H1 (cell line): ENCODE measurements around the gene PITRM1. TPM values are rescaled to one million over a fixed set of nuclear protein-coding genes. Genes with fewer than 3 reads are reported as not detected.

ENCODE experiments used
- CTCF ChIA-PET: fragments of 300-600 bp; sonication (Branson Sonifier 250); formaldehyde crosslinking; loops from one replicate; lab custom pipeline; 2021; ENCODE audit not compliant: partially characterized antibody; lab: Charles Lee
- POLR2A ChIA-PET: fragments of 300-600 bp; sonication (Branson Sonifier 250); formaldehyde crosslinking; loops from one replicate; lab custom pipeline; 2021; ENCODE audit warnings: inconsistent platforms; ENCODE audit not compliant: partially characterized antibody; lab: Charles Lee
- DNase-seq, 2 experiments: peaks; one replicate each; pipeline versions ENCODE4 v3.0.0 to v3.0.0-alpha.2; 2010 to 2022; ENCODE audit warnings: low spot score in 2 of 2, low read depth in 1 of 2, mixed read lengths in 1 of 2
- FAIRE-seq: peaks from 2 replicates; lab custom pipeline; 2011; peaks lifted over from hg19 to GRCh38; lab: Jason Lieb, UNC
- H2AFZ ChIP-seq: 2 replicates; pipeline ENCODE4 v1.8.1; 2012; ENCODE audit warnings: low read length, inconsistent platforms
- H2AK5ac ChIP-seq: 2 replicates; pipeline ENCODE4 v1.6.1; 2013; ENCODE audit warnings: low read depth, low read length
- H2BK120ac ChIP-seq: replicated peaks from 2 replicates; pipeline ENCODE3; 2013; ENCODE audit warnings: low read depth, low read length, inconsistent platforms
- H2BK12ac ChIP-seq: 2 replicates; pipeline ENCODE4 v1.6.1; 2013; ENCODE audit warnings: low read depth, low read length
- H2BK15ac ChIP-seq: 2 replicates; pipeline ENCODE4 v1.6.1; 2013; ENCODE audit warnings: low read length
- H2BK20ac ChIP-seq: 2 replicates; pipeline ENCODE4 v1.6.1; 2013; ENCODE audit warnings: low read length
- H2BK5ac ChIP-seq: 2 replicates; pipeline ENCODE4 v1.6.1; 2013; ENCODE audit warnings: low read depth, low read length
- H3K14ac ChIP-seq: 2 replicates; pipeline ENCODE4 v1.6.1; 2013; ENCODE audit warnings: inconsistent platforms; ENCODE audit not compliant: insufficient read length
- H3K18ac ChIP-seq: 2 replicates; pipeline ENCODE4 v1.6.1; 2013; ENCODE audit warnings: low read length; ENCODE audit errors: extremely low read depth
- H3K23ac ChIP-seq: 2 replicates; pipeline ENCODE4 v1.6.1; 2013; ENCODE audit warnings: inconsistent platforms; ENCODE audit not compliant: insufficient read length
- H3K23me2 ChIP-seq: 2 replicates; pipeline ENCODE4 v1.6.1; 2013; ENCODE audit warnings: low read depth, low read length
- H3K27ac ChIP-seq: 2 replicates; pipeline ENCODE4 v1.6.1; 2011; ENCODE audit warnings: low read depth, low read length, inconsistent platforms
- H3K27me3 ChIP-seq, 4 experiments: replicated peaks in 1 of 4; 1 replicate in 1 of 4; 2 replicates in 3 of 4; pipeline versions ENCODE4 v1.6.1 to v1.8.1; 2011 to 2013; ENCODE audit warnings: low read length in 3 of 4, mild to moderate bottlenecking in 3 of 4, inconsistent platforms in 2 of 4, mixed read lengths in 2 of 4, moderate library complexity in 1 of 4; ENCODE audit not compliant: control insufficient read depth in 3 of 4, insufficient read depth in 3 of 4; ENCODE audit errors: extremely low read depth in 1 of 4
- H3K36me3 ChIP-seq, 4 experiments: 2 replicates each; pipeline versions ENCODE4 v1.6.1 to v1.8.1; 2011 to 2013; ENCODE audit warnings: mild to moderate bottlenecking in 4 of 4, low read length in 3 of 4, moderate library complexity in 2 of 4, control low read depth in 1 of 4, inconsistent platforms in 1 of 4; ENCODE audit not compliant: insufficient read depth in 4 of 4, control insufficient read depth in 2 of 4
- H3K4ac ChIP-seq: replicated peaks from 2 replicates; pipeline ENCODE3; 2013; ENCODE audit warnings: low read length, low read depth, mixed read lengths, inconsistent platforms; ENCODE audit not compliant: insufficient read length
- H3K4me1 ChIP-seq, 4 experiments: replicated peaks in 1 of 4; 1 replicate in 1 of 4; 2 replicates in 3 of 4; pipeline versions ENCODE4 v1.6.1 to v1.8.1; 2011 to 2013; ENCODE audit warnings: low read length in 3 of 4, inconsistent platforms in 2 of 4, mixed read lengths in 1 of 4; ENCODE audit not compliant: insufficient read depth in 4 of 4, control insufficient read depth in 3 of 4
- H3K4me2 ChIP-seq, 2 experiments: 2 replicates each; pipeline versions ENCODE4 v1.6.1 to v1.8.1; 2011 to 2013; ENCODE audit warnings: low read depth in 2 of 2, low read length in 2 of 2, control low read depth in 1 of 2, inconsistent platforms in 1 of 2, mild to moderate bottlenecking in 1 of 2; ENCODE audit not compliant: insufficient read depth in 1 of 2
- H3K4me3 ChIP-seq, 4 experiments: fragments of 200-600, 300-600 bp in 1 of 4; sonication (generic), shearing (Covaris generic), sonication (Bioruptor Twin) in 1 of 4; 2 replicates each; pipeline versions ENCODE4 v1.5.1 to v1.8.1; 2011 to 2016; ENCODE audit warnings: low read length in 4 of 4, low read depth in 3 of 4, control low read depth in 2 of 4, inconsistent platforms in 2 of 4, mild to moderate bottlenecking in 2 of 4, mixed read lengths in 1 of 4, moderate library complexity in 1 of 4; ENCODE audit not compliant: insufficient read depth in 2 of 4; ENCODE audit errors: extremely low read depth in 1 of 4
- H3K56ac ChIP-seq: replicated peaks from 2 replicates; pipeline ENCODE3; 2013; ENCODE audit warnings: low read depth, mild to moderate bottlenecking, mixed read lengths, low read length, inconsistent platforms; ENCODE audit not compliant: insufficient read length
- H3K79me1 ChIP-seq: 2 replicates; pipeline ENCODE4 v1.6.1; 2013; ENCODE audit warnings: low read depth, low read length, control low read depth
- H3K79me2 ChIP-seq, 2 experiments: 2 replicates each; pipeline versions ENCODE4 v1.6.1 to v1.8.1; 2012 to 2013; ENCODE audit warnings: low read length in 2 of 2, mild to moderate bottlenecking in 2 of 2, inconsistent platforms in 1 of 2; ENCODE audit not compliant: insufficient read depth in 2 of 2, control insufficient read depth in 1 of 2
- H3K9ac ChIP-seq, 4 experiments: replicated peaks in 1 of 4; 1 replicate in 1 of 4; 2 replicates in 3 of 4; pipeline versions ENCODE4 v1.6.1 to v1.8.1; 2011 to 2013; ENCODE audit warnings: low read depth in 3 of 4, low read length in 3 of 4, control low read depth in 2 of 4, mild to moderate bottlenecking in 2 of 4, moderate library complexity in 2 of 4, inconsistent platforms in 1 of 4; ENCODE audit errors: extremely low read depth in 1 of 4
- H3K9me3 ChIP-seq, 2 experiments: 2 replicates each; pipeline versions ENCODE4 v1.6.1 to v1.8.1; 2012 to 2013; ENCODE audit warnings: mild to moderate bottlenecking in 2 of 2, moderate library complexity in 2 of 2, control low read depth in 1 of 2, inconsistent platforms in 1 of 2, low read depth in 1 of 2, low read length in 1 of 2, mixed read lengths in 1 of 2; ENCODE audit not compliant: insufficient read depth in 2 of 2
- H4K20me1 ChIP-seq, 2 experiments: replicated peaks in 1 of 2; 2 replicates each; pipeline versions ENCODE3 to v1.8.1; 2011 to 2013; ENCODE audit warnings: inconsistent platforms in 2 of 2, low read length in 2 of 2, mild to moderate bottlenecking in 1 of 2; ENCODE audit not compliant: insufficient read depth in 2 of 2, control insufficient read depth in 1 of 2
- H4K5ac ChIP-seq: 2 replicates; pipeline ENCODE4 v1.6.1; 2013; ENCODE audit warnings: low read length, low read depth, mixed read lengths, inconsistent platforms; ENCODE audit not compliant: insufficient read length
- H4K8ac ChIP-seq: 2 replicates; pipeline ENCODE4 v1.8.0; 2013; ENCODE audit warnings: mild to moderate bottlenecking, moderate library complexity, low read length, inconsistent platforms; ENCODE audit not compliant: insufficient read depth; ENCODE audit errors: extremely low read depth
- H4K91ac ChIP-seq: replicated peaks from 2 replicates; pipeline ENCODE3; 2013; ENCODE audit warnings: low read length, mixed read lengths, inconsistent platforms; ENCODE audit not compliant: insufficient read length
- BRCA1 ChIP-seq: IDR thresholded peaks from 2 replicates; pipeline ENCODE4 v1.6.1; 2012; ENCODE audit warnings: low read depth, low read length, improper control_type of control experiment
- CEBPB ChIP-seq: IDR thresholded peaks from 2 replicates; pipeline ENCODE4 v1.6.1; 2012; ENCODE audit warnings: low read depth, low read length
- CHD1 ChIP-seq: IDR thresholded peaks from 2 replicates; pipeline ENCODE4 v1.6.1; 2012; ENCODE audit warnings: low read depth, low read length, improper control_type of control experiment
- JUN ChIP-seq: IDR thresholded peaks from 2 replicates; pipeline ENCODE4 v1.6.1; 2011; ENCODE audit warnings: low read depth, mild to moderate bottlenecking, improper control_type of control experiment, low read length
- MAFK ChIP-seq: IDR thresholded peaks from 2 replicates; pipeline ENCODE4 v1.6.1; 2012; ENCODE audit warnings: low read depth, mild to moderate bottlenecking, improper control_type of control experiment, low read length
- NANOG ChIP-seq: IDR thresholded peaks from 2 replicates; pipeline ENCODE4 v1.6.1; 2011; ENCODE audit warnings: low read length, low read depth, mild to moderate bottlenecking, inconsistent platforms; ENCODE audit not compliant: insufficient read depth, poor library complexity, severe bottlenecking
- PHF8 ChIP-seq: fragments of 200-600 bp; sonication (generic); conservative IDR thresholded peaks from 2 replicates; pipeline ENCODE4 v1.7.1; 2012; ENCODE audit warnings: low read depth, mild to moderate bottlenecking, inconsistent platforms, low read length, moderate library complexity
- RBBP5 ChIP-seq: IDR thresholded peaks from 2 replicates; pipeline ENCODE4 v1.7.1; 2012; ENCODE audit warnings: low read depth, mild to moderate bottlenecking, inconsistent platforms, low read length, moderate library complexity, borderline replicate concordance
- RXRA ChIP-seq: IDR thresholded peaks from 2 replicates; pipeline ENCODE4 v1.6.1; 2011; ENCODE audit warnings: low read depth, mild to moderate bottlenecking, low read length, moderate library complexity; ENCODE audit not compliant: insufficient read depth
- SAP30 ChIP-seq: fragments of 300-600 bp; sonication (generic); IDR thresholded peaks from 2 replicates; pipeline ENCODE4 v1.7.1; 2012; ENCODE audit warnings: low read length, moderate library complexity, mild to moderate bottlenecking, inconsistent platforms; ENCODE audit not compliant: insufficient read depth, insufficient replicate concordance
- SP1 ChIP-seq: IDR thresholded peaks from 2 replicates; pipeline ENCODE4 v1.6.1; 2011; ENCODE audit warnings: low read depth, low read length
- TAF1 ChIP-seq: IDR thresholded peaks from 2 replicates; pipeline ENCODE4 v1.6.1; 2011; ENCODE audit warnings: mild to moderate bottlenecking, low read depth, low read length
- WGBS, 2 experiments: shearing (Covaris generic) in 1 of 2; methylation state at CpG; one replicate each; pipeline versions ENCODE4 v1.1.6 to v1.1.7; 2013 to 2015; ENCODE audit warnings: low lambda C conversion rate in 2 of 2, mixed read lengths in 2 of 2, inconsistent platforms in 1 of 2, low coverage in 1 of 2, missing lambda C conversion rate in 1 of 2; ENCODE audit not compliant: insufficient replicate concordance in 2 of 2, insufficient coverage in 1 of 2, insufficient read length in 1 of 2; ENCODE audit errors: extremely low coverage in 1 of 2, missing lambda C conversion rate in 1 of 2; 5-methylcytosine and 5-hydroxymethylcytosine counted together
- polyA plus RNA-seq, 7 experiments: library from polyadenylated mRNA; depleted of rRNA in 3 of 7; stranded (reverse) in 5 of 7; unstranded in 2 of 7; fragments of >200 nt in 5 of 7; fragments of 200-250 nt in 2 of 7; gene quantifications; 1 replicate in 5 of 7; 2 replicates in 1 of 7; 4 replicates in 1 of 7; pipeline versions ENCODE4 v1.2.1 to v1.2.3, GENCODE V29; 2011 to 2013; ENCODE audit warnings: missing spikeins in 2 of 7, mixed read lengths in 2 of 7
- total RNA-seq: library from RNA; stranded (reverse); fragmentation: NEBNext Ultra II Directional; extraction: Animal tissue kit (Norgen Biotek cat#: 25700); gene quantifications from 2 replicates; pipeline ENCODE4 v1.2.1, GENCODE V29; 2021
- TF ChIP-seq, protein P1 (sequence below): IDR thresholded peaks from 2 replicates; pipeline ENCODE4 v1.6.1; 2011; ENCODE audit warnings: low read length, improper control_type of control experiment

Gene PITRM1
- total and polyA plus RNA-seq, 2 of the 8 experiments (the other 6 are each of a cell fraction or from before 2014, with no cell fraction given) = 18.6 to 31.5 TPM

DNA sequence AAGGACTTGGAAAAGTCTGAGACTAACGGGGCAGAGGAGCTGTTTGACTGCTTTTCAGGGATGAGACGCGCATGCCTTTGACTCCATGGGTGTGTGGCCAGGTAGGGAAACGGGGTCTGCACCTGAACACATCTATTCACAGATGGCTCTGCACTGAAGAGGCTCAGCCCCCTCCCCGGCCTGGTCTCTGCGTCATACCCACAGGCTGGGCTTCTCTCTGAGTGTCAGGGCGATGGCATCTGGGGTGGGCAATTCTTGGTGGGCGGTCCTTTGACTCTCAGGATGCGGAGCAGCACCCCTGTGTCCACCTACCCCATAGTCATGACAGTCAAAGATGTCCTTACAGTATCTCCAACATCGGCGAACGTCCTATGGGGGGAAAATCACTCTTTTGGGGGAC is 82.2 kb downstream of the PITRM1 start:
- Histone ChIP-seq H3K14ac (no peak overlapping the region), H3K56ac (no peak overlapping the region), H2AFZ (no peak overlapping the region), H2BK15ac (no peak overlapping the region), H3K9me3 (no peaks in the 10 kb centered on the region), H4K8ac (no peak overlapping the region), H2BK20ac (no peak overlapping the region), H3K36me3 (peaks cover 0 to 9% (median under 1%) of the 10 kb centered on the region in 4 experiments; a peak in 2 of 8 replicates), H3K23ac (no peak overlapping the region), H3K23me2 (no peaks in the 10 kb centered on the region), H2BK5ac (no peak overlapping the region), H3K9ac (no peak overlapping the region; a peak in 2 of 7 replicates), H3K4me2 (no peak overlapping the region), H3K18ac (no peak overlapping the region), H4K20me1 (peaks cover 15% of the 10 kb centered on the region in 2 experiments), H2AK5ac (no peak overlapping the region), H2BK12ac (no peak overlapping the region), H3K4ac (no peak overlapping the region), H2BK120ac (no peak overlapping the region), H3K27me3 (no peaks in the 10 kb centered on the region), H3K27ac (no peak overlapping the region), H3K79me1 (peaks cover 11% of the 10 kb centered on the region), H3K4me3 (no peak overlapping the region; a peak in 1 of 8 replicates), H4K5ac (no peak overlapping the region), H3K4me1 (peaks cover 3 to 13% (median 8%) of the 10 kb centered on the region in 4 experiments), H3K79me2 (peaks cover 7 to 82% of the 10 kb centered on the region in 2 experiments), H4K91ac (no peak overlapping the region)
- FAIRE-seq (no peak), DNase-seq (no peak)
- CTCF ChIA-PET = interaction anchor here (1.0 to 1.7 kb wide), 2 partner anchors 9 to 20 kb away, joined by 4 read pairs; no protein-coding TSS in a partner anchor
- 89% methylated on average over 12 of the region's 12 CpGs; no CpG with 5 or more reads in 1 of the 2 experiments for WGBS, 2 experiments
- POLR2A ChIA-PET = interaction anchor here (1.2 to 3.7 kb wide), 2 partner anchors 11 to 67 kb away, joined by 3 to 19 read pairs; no protein-coding TSS in a partner anchor
- no peak for TF ChIP-seq RBBP5
- TF ChIP-seq SP1 = no peak
- no peak for TF ChIP-seq NANOG
- TF ChIP-seq BRCA1 = no peak
- no peak for TF ChIP-seq CEBPB
- no peak for TF ChIP-seq PHF8
- no peak for TF ChIP-seq SAP30
- no peak for TF ChIP-seq CHD1
- TF ChIP-seq, protein P1, sequence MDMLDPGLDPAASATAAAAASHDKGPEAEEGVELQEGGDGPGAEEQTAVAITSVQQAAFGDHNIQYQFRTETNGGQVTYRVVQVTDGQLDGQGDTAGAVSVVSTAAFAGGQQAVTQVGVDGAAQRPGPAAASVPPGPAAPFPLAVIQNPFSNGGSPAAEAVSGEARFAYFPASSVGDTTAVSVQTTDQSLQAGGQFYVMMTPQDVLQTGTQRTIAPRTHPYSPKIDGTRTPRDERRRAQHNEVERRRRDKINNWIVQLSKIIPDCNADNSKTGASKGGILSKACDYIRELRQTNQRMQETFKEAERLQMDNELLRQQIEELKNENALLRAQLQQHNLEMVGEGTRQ = no peak
- no peak for TF ChIP-seq TAF1
- no peak for TF ChIP-seq JUN
- no peak for TF ChIP-seq RXRA
- no peak for TF ChIP-seq MAFK
